ENCODE measurements around the gene RHOJ. TPM values are rescaled to one million over a fixed set of nuclear protein-coding genes. Genes with fewer than 3 reads are reported as not detected.
A peak's percentile ranks its signal among the peaks of the same experiment; 100 is the strongest.
"Not testable (repeated sequence)": the region's sequence is repeated elsewhere in the genome, so short reads cannot be mapped to it uniquely, and the experiment has no call there.

RHOJ gene
- total and polyA plus RNA-seq, 5 donors = 9.6 to 20.3 (median 14.2) TPM

- H3K27ac ChIP-seq (ENCODE audit: low read length) = no peak overlapping the region
- no peak overlapping the region for H3K4me3 ChIP-seq (ENCODE audit: low read length)
- DNase-seq = no peak
- intact Hi-C loops (cut with DNase I) = no loop called here
- peak in 1 of 2 donors; percentile 28 for ATAC-seq
- WGBS = 65% methylated on average over 6 of the region's 6 CpGs
- H3K9me3 ChIP-seq (ENCODE audit: control insufficient read depth, low read length) = no peaks in the 10 kb centered on the region
- H3K4me1 ChIP-seq (ENCODE audit: control insufficient read depth, insufficient read depth, low read length) = no peaks in the 10 kb centered on the region
- H3K27me3 ChIP-seq (ENCODE audit: control insufficient read depth, insufficient read depth) = no peaks in the 10 kb centered on the region
Observed at GRCh38 chr14:63299351-63300110, 95.3 kb downstream of the RHOJ start.

- Histone ChIP-seq H3K9me3 (ENCODE audit: control insufficient read depth, low read length) (no peaks in the 10 kb centered on the region), H3K4me1 (ENCODE audit: control insufficient read depth, insufficient read depth, low read length) (no peaks in the 10 kb centered on the region), H3K27ac (ENCODE audit: low read length) (no peak overlapping the region), H3K4me3 (ENCODE audit: low read length) (no peak overlapping the region), H3K27me3 (ENCODE audit: control insufficient read depth, insufficient read depth) (no peaks in the 10 kb centered on the region)
- no peak for DNase-seq
- no peak for ATAC-seq
- intact Hi-C loops (cut with DNase I) = no loop called here
- WGBS = 54% methylated on average over 2 of the region's 2 CpGs
Observed at GRCh38 chr14:63300854-63301253, 96.6 kb downstream of the RHOJ start.

GRCh38 chr14:63301891-63302534 is 97.8 kb downstream of the RHOJ start:
- Histone ChIP-seq H3K4me3 (ENCODE audit: low read length) (no peak overlapping the region), H3K4me1 (ENCODE audit: control insufficient read depth, insufficient read depth, low read length) (no peaks in the 10 kb centered on the region), H3K9me3 (ENCODE audit: control insufficient read depth, low read length) (no peaks in the 10 kb centered on the region), H3K27me3 (ENCODE audit: control insufficient read depth, insufficient read depth) (no peaks in the 10 kb centered on the region), H3K27ac (ENCODE audit: low read length) (no peak overlapping the region)
- ATAC-seq (peak in 1 of 2 donors; percentile 13), DNase-seq (no peak)
- intact Hi-C loops (cut with DNase I) = no loop called here
- 65% methylated on average over 10 of the region's 10 CpGs for WGBS

- DNase-seq; intact Hi-C loops (cut with DNase I); ATAC-seq; H3K4me1 ChIP-seq (ENCODE audit: control insufficient read depth, insufficient read depth, low read length); H3K27ac ChIP-seq (ENCODE audit: low read length); H3K4me3 ChIP-seq (ENCODE audit: low read length); H3K27me3 ChIP-seq (ENCODE audit: control insufficient read depth, insufficient read depth); H3K9me3 ChIP-seq (ENCODE audit: control insufficient read depth, low read length): not testable (repeated sequence)
- 95% methylated on average over 5 of the region's 5 CpGs for WGBS
Observed at GRCh38 chr14:63304429-63304828, 100.2 kb downstream of the RHOJ start.

- H3K27me3 ChIP-seq (ENCODE audit: control insufficient read depth, insufficient read depth) = no peaks in the 10 kb centered on the region
- intact Hi-C loops (cut with DNase I) = no loop called here
- no peak for DNase-seq
- WGBS = 56% methylated on average over 7 of the region's 7 CpGs
- H3K9me3 ChIP-seq (ENCODE audit: control insufficient read depth, low read length) = no peaks in the 10 kb centered on the region
- no peak overlapping the region for H3K27ac ChIP-seq (ENCODE audit: low read length)
- H3K4me1 ChIP-seq (ENCODE audit: control insufficient read depth, insufficient read depth, low read length) = no peaks in the 10 kb centered on the region
- H3K4me3 ChIP-seq (ENCODE audit: low read length) = no peak overlapping the region
- ATAC-seq = no peak
Observed at GRCh38 chr14:63308723-63309317, 104.6 kb downstream of the RHOJ start.

- Histone ChIP-seq H3K9me3 (ENCODE audit: control insufficient read depth, low read length) (no peaks in the 10 kb centered on the region), H3K27me3 (ENCODE audit: control insufficient read depth, insufficient read depth) (no peaks in the 10 kb centered on the region), H3K4me1 (ENCODE audit: control insufficient read depth, insufficient read depth, low read length) (no peaks in the 10 kb centered on the region), H3K27ac (ENCODE audit: low read length) (no peak within 1 kb of the TSS), H3K4me3 (ENCODE audit: low read length) (no peak within 1 kb of the TSS)
- no peak for DNase-seq
- intact Hi-C loops (cut with DNase I) = no loop called here
- ATAC-seq = no peak
Observed at GRCh38 chr14:63318835-63319234, 114.6 kb downstream of the RHOJ start, which contains the start of gene GPHB5. Gene GPHB5 (minus strand): TSS chr14:63318935. CDS start chr14:63317849, 1,086 bp downstream.

- intact Hi-C loops (cut with DNase I) = no loop called here
- no peaks in the 10 kb centered on the region for H3K9me3 ChIP-seq (ENCODE audit: control insufficient read depth, low read length)
- ATAC-seq (no peak), DNase-seq (no peak)
- 92% methylated on average over 1 of the region's 1 CpG for WGBS
- no peaks in the 10 kb centered on the region for H3K27me3 ChIP-seq (ENCODE audit: control insufficient read depth, insufficient read depth)
- H3K4me1 ChIP-seq (ENCODE audit: control insufficient read depth, insufficient read depth, low read length) = no peaks in the 10 kb centered on the region
- H3K27ac ChIP-seq (ENCODE audit: low read length) = no peak overlapping the region
- H3K4me3 ChIP-seq (ENCODE audit: low read length) = no peak overlapping the region
Observed at GRCh38 chr14:63322472-63322871, 118.2 kb downstream of the RHOJ start.

- WGBS = 38% methylated on average over 9 of the region's 9 CpGs
- intact Hi-C loops (cut with DNase I) = no loop called here
Observed at GRCh38 chr14:63322897-63323573, 118.8 kb downstream of the RHOJ start.

GRCh38 chr14:63326840-63327239 is 122.6 kb downstream of the RHOJ start:
- intact Hi-C loops (cut with DNase I) = no loop called here
- no peak for DNase-seq
- Histone ChIP-seq H3K27me3 (ENCODE audit: control insufficient read depth, insufficient read depth) (no peaks in the 10 kb centered on the region), H3K4me3 (ENCODE audit: low read length) (no peak overlapping the region), H3K9me3 (ENCODE audit: control insufficient read depth, low read length) (no peaks in the 10 kb centered on the region), H3K27ac (ENCODE audit: low read length) (no peak overlapping the region), H3K4me1 (ENCODE audit: control insufficient read depth, insufficient read depth, low read length) (no peaks in the 10 kb centered on the region)
- ATAC-seq = no peak
- WGBS = 94% methylated on average over 5 of the region's 5 CpGs

More at GRCh38 chr14:63322897-63323573, 118.8 kb downstream of the RHOJ start:
- Histone ChIP-seq H3K27ac (ENCODE audit: low read length) (no peak overlapping the region), H3K4me1 (ENCODE audit: control insufficient read depth, insufficient read depth, low read length) (no peaks in the 10 kb centered on the region), H3K4me3 (ENCODE audit: low read length) (no peak overlapping the region), H3K9me3 (ENCODE audit: control insufficient read depth, low read length) (no peaks in the 10 kb centered on the region), H3K27me3 (ENCODE audit: control insufficient read depth, insufficient read depth) (no peaks in the 10 kb centered on the region)
- DNase-seq (no peak), ATAC-seq (no peak)

- intact Hi-C loops (cut with DNase I) = no loop called here
- no peak overlapping the region for H3K4me3 ChIP-seq (ENCODE audit: low read length)
- 34% methylated on average over 6 of the region's 6 CpGs for WGBS
- no peak overlapping the region for H3K27ac ChIP-seq (ENCODE audit: low read length)
- DNase-seq = no peak
- no peaks in the 10 kb centered on the region for H3K27me3 ChIP-seq (ENCODE audit: control insufficient read depth, insufficient read depth)
- ATAC-seq = peak in 1 of 2 donors; percentile 80
- no peaks in the 10 kb centered on the region for H3K9me3 ChIP-seq (ENCODE audit: control insufficient read depth, low read length)
- H3K4me1 ChIP-seq (ENCODE audit: control insufficient read depth, insufficient read depth, low read length) = no peaks in the 10 kb centered on the region
Observed at GRCh38 chr14:63328787-63329737, 124.8 kb downstream of the RHOJ start.

All from right cardiac atrium (tissue), 5 donors.